Right lung (tissue), 5 donors: Measurements from ENCODE around the gene YBX3. TPM values are rescaled to one million over a fixed set of nuclear protein-coding genes. Genes with fewer than 3 reads are reported as not detected.

Experiments
- DNase-seq, 2 donors: peaks; one replicate each; pipeline ENCODE4 v3.0.0-alpha.2; 2013
- polyA plus RNA-seq, 5 donors: library from polyadenylated mRNA; unstranded; fragments of 120-200 nt; gene quantifications; one replicate each; pipeline versions ENCODE4 v1.2.1 to v1.2.3, GENCODE V29; 2013; ENCODE audit warnings: inconsistent platforms in 1 of 5, low replicate concordance in 1 of 5; ENCODE audit not compliant: insufficient read length in 5 of 5, insufficient read depth in 1 of 5

The YBX3 gene
- polyA plus RNA-seq, 5 donors, result 123 to 182 (median 145) TPM

DNA sequence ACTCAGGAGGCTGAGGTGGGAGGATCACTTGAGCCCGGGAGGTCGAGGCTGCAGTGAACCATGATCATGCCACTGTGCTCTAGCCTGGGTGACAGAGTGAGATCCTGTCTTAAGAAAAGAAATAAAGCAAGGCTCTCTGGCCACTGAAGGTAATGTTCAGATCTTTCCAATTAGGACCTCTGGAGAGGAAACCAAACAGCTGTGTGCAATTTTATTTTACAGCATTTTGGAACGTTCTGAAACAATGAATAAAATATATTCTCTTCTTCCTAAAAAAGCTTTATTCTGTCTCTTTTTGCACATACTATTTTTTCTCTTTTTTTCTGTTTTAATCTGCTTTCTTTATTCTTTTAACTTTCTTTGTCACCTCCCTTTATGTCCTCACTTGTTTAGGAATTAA lies 5.0 kb upstream of the YBX3 start:
- no peak for DNase-seq

- DNase-seq, result no peak
Observed at GRCh38 chr12:10726945-10727344, 3.8 kb upstream of the YBX3 start.

GRCh38 chr12:10725003-10725402 lies 1.9 kb upstream of the YBX3 start:
- no peak for DNase-seq

GRCh38 chr12:10722502-10722904 lies 620 bp downstream of the YBX3 start:
- DNase-seq, result no peak

- peak; percentile 87 to 90 for DNase-seq
Observed at GRCh38 chr12:10721651-10722501, 1.2 kb downstream of the YBX3 start.

- no peak for DNase-seq
Observed at GRCh38 chr12:10720974-10721650, 2.0 kb downstream of the YBX3 start.

DNA sequence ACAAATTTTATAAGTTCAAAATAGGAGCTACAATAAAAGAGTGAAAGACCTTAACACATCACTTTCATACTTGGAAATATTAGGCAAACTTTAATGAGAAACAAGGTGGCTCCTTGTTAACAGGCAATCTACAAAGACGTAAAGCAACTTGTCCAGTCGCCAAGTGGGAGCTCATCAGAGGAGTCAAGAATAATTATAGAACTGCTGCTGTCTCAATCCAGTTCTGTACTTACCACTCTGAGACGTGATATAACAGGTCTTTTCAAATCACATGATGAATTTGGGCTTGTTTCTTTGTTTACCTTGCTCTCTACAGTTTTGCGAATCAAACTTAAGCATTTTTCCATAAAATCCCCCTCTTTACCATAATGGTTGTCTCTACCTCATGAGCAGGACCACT lies 3.6 kb downstream of the YBX3 start:
- DNase-seq, result no peak

GRCh38 chr12:10718279-10718821 lies 4.8 kb downstream of the YBX3 start:
- DNase-seq, result no peak

- DNase-seq, result no peak
Observed at GRCh38 chr12:10717410-10717809, 5.7 kb downstream of the YBX3 start.

DNA sequence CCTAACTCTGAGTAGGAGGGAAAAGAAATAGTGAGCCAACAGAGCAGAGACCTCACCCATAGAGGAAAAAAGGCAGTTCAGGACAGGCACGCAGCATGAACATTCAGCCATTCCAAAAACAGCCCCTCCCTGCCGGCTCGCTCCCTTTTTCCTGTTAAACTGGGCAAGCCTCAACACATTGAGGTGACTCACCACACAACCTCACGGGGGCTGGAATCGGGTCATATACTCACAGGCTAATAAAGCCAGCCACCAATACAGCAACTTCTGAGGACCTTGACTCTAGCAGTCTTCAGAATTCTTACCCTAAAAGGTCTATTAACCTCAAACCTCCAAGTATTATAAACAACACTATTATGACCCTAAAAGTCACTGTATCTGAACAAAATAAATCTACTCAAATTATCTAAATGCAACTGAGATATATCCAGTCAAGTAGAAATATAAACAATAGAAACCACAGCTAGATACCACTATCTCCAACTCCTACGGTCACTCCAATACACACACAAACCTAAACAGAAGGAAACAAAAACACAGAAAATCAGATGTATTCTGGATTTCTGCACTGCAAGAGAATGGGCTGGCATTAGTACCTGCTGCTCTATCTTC lies 6.3 kb downstream of the YBX3 start:
- no peak for DNase-seq

- DNase-seq, result no peak
Observed at GRCh38 chr12:10716277-10716676, 6.8 kb downstream of the YBX3 start.

- no peak for DNase-seq
Observed at GRCh38 chr12:10715491-10715890, 7.6 kb downstream of the YBX3 start.

- DNase-seq, result no peak
Observed at GRCh38 chr12:10709808-10710207, 13.3 kb downstream of the YBX3 start.

DNA sequence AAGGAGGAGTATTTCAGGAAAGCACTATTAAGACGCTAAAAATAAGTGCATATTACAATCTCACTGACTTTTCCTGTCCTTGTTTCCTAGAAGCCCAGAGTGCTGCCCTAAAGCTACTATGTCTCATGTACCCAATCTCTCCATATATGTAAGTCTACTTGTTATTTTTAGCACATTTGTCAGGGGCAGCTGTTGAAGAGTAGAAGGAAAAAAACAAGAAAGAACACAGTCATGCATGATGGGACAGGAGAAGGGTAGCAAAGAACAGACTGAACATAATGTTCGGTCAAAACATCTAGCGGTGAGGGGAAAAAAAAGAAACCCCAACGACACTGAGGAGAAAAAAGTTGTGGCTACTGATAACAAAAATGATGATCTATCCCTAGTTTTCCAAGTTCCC lies 14.3 kb downstream of the YBX3 start:
- no peak for DNase-seq

DNA sequence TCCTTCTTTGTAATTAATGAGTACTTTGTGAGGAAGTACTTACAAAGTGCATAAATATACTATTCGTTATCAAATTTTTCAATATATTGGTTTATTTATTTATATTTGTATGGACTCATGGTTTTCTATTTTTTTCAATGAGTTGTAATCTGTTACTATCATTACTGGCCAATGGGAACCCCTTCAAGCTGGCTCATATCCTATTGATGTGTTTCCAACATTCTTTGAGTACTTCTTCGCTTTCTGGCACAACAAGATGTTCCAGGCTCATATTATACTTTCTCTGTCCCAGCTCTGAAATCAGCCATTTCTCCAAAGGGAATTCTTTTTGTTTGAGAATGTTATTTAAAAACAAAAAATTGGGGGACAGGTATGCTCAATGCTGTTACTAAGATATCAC lies 17.5 kb downstream of the YBX3 start:
- DNase-seq, result no peak

- no peak for DNase-seq
Observed at GRCh38 chr12:10701843-10702242, 21.3 kb downstream of the YBX3 start.

DNA sequence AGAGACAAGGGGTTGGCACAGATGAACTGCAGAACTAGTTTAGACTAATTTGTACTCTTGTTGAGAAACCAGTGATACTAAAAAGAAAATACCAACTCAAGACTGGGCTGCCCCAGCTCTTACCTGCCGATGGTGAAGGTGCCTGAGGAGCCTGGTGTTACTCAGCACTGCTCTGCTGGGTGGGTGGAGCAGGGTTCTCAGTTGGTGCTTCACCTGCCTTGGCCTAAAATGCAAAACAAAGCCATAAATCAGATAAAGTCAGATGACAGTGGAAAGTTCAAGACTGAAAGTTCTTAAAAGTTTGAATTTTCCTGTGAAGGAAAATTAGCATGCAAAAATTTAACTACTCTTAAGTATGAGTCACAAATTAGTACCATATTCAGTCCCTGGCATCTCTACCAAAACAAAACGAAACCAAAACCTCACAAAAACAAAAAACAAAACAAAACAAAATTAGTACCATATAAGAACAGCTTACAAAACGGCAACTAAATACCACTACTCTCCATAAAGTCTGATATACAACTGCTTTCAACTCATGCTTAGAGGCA lies 21.9 kb downstream of the YBX3 start:
- no peak for DNase-seq

DNA sequence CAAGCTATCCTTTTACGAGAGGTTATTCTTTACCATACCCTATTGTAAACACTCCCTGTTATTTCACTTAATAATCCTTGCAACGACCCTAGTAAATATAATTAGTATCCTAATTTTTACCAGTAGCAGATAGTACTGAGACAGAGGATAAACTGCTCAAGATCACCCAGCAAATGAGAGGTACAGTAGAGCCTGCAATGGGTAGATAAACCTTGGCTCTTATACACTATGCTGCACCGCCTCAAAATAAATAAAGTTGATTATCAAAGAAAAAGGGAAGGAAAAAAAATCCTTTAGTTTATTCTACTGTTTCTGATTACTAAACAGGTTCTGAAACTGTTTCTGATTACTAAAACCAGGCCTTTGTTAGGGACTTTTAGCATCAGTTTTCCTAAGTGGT lies 22.5 kb downstream of the YBX3 start:
- DNase-seq, result no peak

GRCh38 chr12:10697862-10698261 lies 25.3 kb downstream of the YBX3 start:
- no peak for DNase-seq

DNA sequence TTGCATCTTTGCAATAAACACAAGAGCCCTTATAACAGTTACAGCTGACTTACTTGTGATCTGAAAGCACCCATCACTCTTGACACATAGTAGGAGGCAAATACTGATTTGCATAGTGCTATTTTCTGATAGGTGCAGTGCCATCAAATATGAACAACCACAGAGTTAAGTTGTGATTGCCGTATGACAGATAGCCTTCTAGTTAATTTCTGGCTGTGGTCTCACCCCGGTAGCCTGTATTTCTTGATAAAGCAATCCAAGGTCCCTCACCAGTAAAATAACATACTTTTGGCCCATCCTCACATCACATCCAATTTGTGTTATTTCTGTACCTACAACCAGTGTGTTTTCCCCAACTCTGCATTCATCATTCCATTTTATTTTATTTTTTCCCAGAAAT lies 26.0 kb downstream of the YBX3 start:
- no peak for DNase-seq

DNA sequence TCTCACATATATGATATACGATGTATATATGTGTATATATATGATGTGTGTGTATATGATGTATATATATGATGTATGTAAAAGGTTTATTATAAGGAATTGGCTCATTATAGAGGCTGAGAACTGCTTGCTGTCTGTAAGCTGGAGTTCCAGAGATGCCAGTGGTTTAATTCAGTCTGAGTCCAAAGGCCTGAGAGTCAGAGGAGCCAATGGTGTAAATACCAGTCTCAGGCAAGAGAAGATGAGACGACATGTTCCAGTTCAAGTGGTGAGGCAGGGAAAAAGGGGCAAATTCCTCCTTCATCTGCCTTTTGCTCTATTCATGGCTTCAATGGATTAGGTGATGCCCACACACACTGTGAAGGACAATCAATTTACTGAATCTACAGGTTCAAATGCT lies 32.2 kb downstream of the YBX3 start:
- DNase-seq, result no peak

GRCh38 chr12:10689146-10689545 lies 34.0 kb downstream of the YBX3 start:
- DNase-seq, result no peak
